PC-3 (cell line): Measurements from ENCODE around the gene KREMEN2.

ENCODE experiments used
- EZH2 ChIP-seq: fragments of 300-600 bp; sonication (generic); IDR thresholded peaks from one replicate; pipeline ENCODE4 v1.6.1; 2017; ENCODE audit warnings: antibody characterized with exemption, mild to moderate bottlenecking, low read length; ENCODE audit not compliant: unreplicated experiment
- EZH2phosphoT487 ChIP-seq: fragments of 300-600 bp; sonication (generic); IDR thresholded peaks from 2 replicates; pipeline ENCODE4 v1.6.1; 2018; ENCODE audit warnings: mild to moderate bottlenecking, antibody characterized with exemption, low read length, borderline replicate concordance
- TF ChIP-seq, protein P1 (sequence below): fragments of 300-600 bp; sonication (generic); conservative IDR thresholded peaks from 2 replicates; pipeline ENCODE4 v1.5.1; 2017; ENCODE audit warnings: antibody characterized with exemption, low read depth, mild to moderate bottlenecking, low read length

DNA sequence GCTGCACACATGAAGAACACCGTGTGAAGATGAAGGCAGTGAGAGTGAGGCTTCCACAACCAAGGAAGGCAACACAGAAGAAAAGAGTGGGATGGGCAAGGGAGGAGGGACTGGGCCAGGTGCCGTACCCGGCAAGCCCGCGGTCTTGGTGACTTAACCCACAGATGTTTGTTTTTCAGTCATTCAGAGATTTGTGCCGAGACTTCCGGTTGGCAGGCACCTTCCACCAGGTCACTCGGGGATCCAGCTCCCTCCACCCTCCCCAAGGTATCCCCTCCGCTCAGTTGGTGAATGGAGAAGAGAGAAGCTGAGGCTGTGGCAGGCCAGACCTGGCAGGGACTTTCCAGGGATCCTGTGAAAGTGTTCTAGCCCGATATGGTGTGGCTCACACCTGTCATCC is 4.9 kb upstream of the KREMEN2 start:
- TF ChIP-seq, protein P1, sequence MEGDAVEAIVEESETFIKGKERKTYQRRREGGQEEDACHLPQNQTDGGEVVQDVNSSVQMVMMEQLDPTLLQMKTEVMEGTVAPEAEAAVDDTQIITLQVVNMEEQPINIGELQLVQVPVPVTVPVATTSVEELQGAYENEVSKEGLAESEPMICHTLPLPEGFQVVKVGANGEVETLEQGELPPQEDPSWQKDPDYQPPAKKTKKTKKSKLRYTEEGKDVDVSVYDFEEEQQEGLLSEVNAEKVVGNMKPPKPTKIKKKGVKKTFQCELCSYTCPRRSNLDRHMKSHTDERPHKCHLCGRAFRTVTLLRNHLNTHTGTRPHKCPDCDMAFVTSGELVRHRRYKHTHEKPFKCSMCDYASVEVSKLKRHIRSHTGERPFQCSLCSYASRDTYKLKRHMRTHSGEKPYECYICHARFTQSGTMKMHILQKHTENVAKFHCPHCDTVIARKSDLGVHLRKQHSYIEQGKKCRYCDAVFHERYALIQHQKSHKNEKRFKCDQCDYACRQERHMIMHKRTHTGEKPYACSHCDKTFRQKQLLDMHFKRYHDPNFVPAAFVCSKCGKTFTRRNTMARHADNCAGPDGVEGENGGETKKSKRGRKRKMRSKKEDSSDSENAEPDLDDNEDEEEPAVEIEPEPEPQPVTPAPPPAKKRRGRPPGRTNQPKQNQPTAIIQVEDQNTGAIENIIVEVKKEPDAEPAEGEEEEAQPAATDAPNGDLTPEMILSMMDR: no peak
- TF ChIP-seq EZH2: no peak
- no peak for TF ChIP-seq EZH2phosphoT487
